ENCODE results near the gene VASN. TPM values are rescaled to one million over a fixed set of nuclear protein-coding genes. Genes with fewer than 3 reads are reported as not detected.
"Not testable (repeated sequence)": the region's sequence is repeated elsewhere in the genome, so short reads cannot be mapped to it uniquely, and the experiment has no call there.

Gene VASN
- total RNA-seq, 2 donors from 2014 or later = 14.3 to 22.1 TPM

- Histone ChIP-seq H3K4me3 (no peak overlapping the region), H3K9me3 (no peaks in the 10 kb centered on the region), H3K4me1 (peaks cover 17% of the 10 kb centered on the region), H3K27me3 (no peaks in the 10 kb centered on the region), H3K36me3 (replicated peaks in 1 of 2; ENCODE audit: insufficient read depth in 1 of 2, low read depth in 2 of 2) (no peaks in the 10 kb centered on the region), H3K27ac (no peak overlapping the region)
- TF ChIP-seq POLR2A (IDR thresholded peaks at IDR 0.05) (no peak), CTCF (IDR thresholded peaks at IDR 0.05) (no peak)
- DNase-seq (no peak), ATAC-seq (no peak)
- intact Hi-C loops (cut with DNase I) = no loop called here
- WGBS, 2 donors = 90 to 95% methylated on average over 11 to 13 of the region's 13 CpGs
These were observed 30.4 kb upstream of the VASN start for GRCh38 chr16:4341250-4341649.

DNA sequence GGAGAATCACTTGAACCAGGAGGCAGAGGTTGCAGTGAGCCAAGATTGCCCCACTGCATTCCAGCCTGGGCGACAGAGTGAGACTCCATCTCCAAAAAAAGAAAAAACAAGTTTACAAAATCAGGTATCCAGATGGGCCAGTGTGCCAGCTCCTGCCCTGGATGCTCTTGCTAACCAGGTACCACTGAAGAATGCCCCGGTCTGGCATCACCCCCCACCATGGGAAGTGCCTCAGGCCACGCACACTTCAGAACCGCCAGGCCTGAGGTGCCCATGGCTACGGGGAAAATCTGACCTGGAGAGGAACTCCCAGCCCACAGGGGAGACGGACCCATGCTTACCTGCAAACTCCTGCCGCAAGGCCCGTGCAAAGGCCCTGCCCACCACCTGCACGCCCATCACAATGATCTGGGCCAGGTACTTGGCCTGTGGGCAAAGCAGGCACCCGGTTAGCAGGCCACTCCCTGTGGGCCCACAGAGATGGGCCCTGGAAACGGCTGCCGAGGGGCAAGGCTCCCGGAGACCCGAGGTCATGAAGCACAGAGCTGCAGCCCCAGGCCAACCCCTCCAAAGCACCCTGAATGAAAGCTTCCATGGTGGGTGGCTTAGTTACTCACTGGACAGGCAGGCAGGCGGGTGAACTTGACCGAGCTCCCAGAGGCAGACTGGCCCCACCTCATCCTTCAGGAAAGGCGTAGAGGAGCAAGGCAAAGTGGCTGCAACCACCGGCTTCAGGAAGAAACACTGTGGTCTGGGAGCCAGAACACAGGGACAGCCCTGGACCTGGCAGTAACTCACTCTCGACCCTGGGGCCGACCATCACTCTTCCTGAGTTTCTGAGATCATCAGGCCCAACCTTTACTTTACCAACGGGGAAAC lies 28.5 kb upstream of the VASN start:
- WGBS, 2 donors = 87 to 88% methylated on average over 16 to 17 of the region's 21 CpGs
- Histone ChIP-seq H3K9me3 (no peaks in the 10 kb centered on the region), H3K4me3 (no peak overlapping the region), H3K27ac (no peak overlapping the region), H3K27me3 (no peaks in the 10 kb centered on the region), H3K4me1 (peaks cover 31% of the 10 kb centered on the region), H3K36me3 (replicated peaks in 1 of 2; ENCODE audit: insufficient read depth in 1 of 2, low read depth in 2 of 2) (no peaks in the 10 kb centered on the region)
- ATAC-seq (no peak), DNase-seq (no peak)
- intact Hi-C loops (cut with DNase I) = no loop called here
- TF ChIP-seq POLR2A (IDR thresholded peaks at IDR 0.05) (no peak), CTCF (IDR thresholded peaks at IDR 0.05) (no peak)

GRCh38 chr16:4344300-4344982 lies 27.2 kb upstream of the VASN start:
- Histone ChIP-seq H3K27ac (peak overlapping the region; percentile 28 to 61 (median 44)), H3K4me1 (peaks cover 38% of the 10 kb centered on the region)
- intact Hi-C loops (cut with DNase I); H3K36me3 ChIP-seq (replicated peaks in 1 of 2; ENCODE audit: insufficient read depth in 1 of 2, low read depth in 2 of 2); H3K9me3 ChIP-seq; H3K4me3 ChIP-seq; ATAC-seq; H3K27me3 ChIP-seq; DNase-seq: not testable (repeated sequence)
- WGBS, 2 donors = 50 to 72% methylated on average over 4 to 7 of the region's 10 CpGs

DNA sequence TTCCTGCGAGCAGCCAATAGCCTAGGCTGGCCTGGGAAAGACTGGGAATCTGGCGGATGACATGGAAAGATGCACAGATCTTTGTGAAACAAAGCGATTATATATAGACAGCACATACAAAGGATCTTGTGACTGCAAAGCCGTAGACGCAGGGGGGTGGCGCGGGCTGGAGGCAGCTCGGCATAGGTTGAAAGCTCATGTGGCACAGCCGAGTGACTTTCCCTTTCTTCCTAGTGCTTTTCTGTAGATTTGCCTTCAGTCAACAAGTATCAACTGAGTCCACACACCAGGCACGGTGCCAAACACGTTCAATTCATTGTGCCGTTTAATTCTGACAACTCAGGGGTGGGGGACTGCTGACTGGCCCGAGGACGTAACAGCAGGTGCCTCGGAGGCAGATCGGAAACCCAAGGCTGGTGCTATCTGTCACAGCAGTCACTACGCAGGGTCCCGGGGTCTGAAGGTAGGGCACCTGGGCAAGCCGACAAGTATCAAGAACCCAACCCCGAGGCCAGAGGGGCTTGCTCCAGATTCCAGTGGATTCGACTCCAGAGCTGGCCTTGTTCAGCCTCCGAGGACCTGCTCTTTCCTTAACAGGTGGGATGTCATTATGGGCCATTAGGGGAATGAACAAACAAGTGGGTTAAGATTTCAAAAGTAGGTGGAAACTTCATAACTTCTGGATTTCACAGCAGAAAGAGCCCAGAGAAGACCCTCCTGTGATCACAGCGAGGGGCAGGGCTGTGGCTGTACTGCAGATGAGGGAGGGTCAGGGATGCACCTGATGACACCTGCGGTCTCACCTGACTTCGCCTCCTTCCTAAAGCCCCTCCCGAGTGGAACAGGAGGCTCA lies 26.4 kb upstream of the VASN start:
- H3K4me3 ChIP-seq = no peak overlapping the region
- WGBS, 2 donors = 47 to 58% methylated on average over 23 to 26 of the region's 26 CpGs
- DNase-seq = peak in 3 of 4 donors; percentile 30 to 56 (median 50)
- no peaks in the 10 kb centered on the region for H3K36me3 ChIP-seq (replicated peaks in 1 of 2; ENCODE audit: insufficient read depth in 1 of 2, low read depth in 2 of 2)
- ATAC-seq = peak; percentile 22
- peaks cover 45% of the 10 kb centered on the region for H3K4me1 ChIP-seq
- TF ChIP-seq POLR2A (IDR thresholded peaks at IDR 0.05) (no peak), CTCF (IDR thresholded peaks at IDR 0.05) (no peak)
- intact Hi-C loops (cut with DNase I) = no loop called here
- no peaks in the 10 kb centered on the region for H3K9me3 ChIP-seq
- H3K27me3 ChIP-seq = no peaks in the 10 kb centered on the region
- H3K27ac ChIP-seq = peak overlapping the region; percentile 28 to 61 (median 44)

All from body of pancreas (tissue), 4 donors.